SH-SY5Y (cell line): Measurements from ENCODE around the gene ACSL3.

ENCODE experiments used
- GATA2 ChIP-seq: IDR thresholded peaks from 2 replicates; pipeline ENCODE4 v1.6.1; 2011; ENCODE audit warnings: mild to moderate bottlenecking, low read depth, low read length
- GATA3 ChIP-seq: IDR thresholded peaks from 2 replicates; pipeline ENCODE4 v1.6.1; 2011; ENCODE audit warnings: low read depth, mild to moderate bottlenecking, low read length, moderate library complexity

DNA sequence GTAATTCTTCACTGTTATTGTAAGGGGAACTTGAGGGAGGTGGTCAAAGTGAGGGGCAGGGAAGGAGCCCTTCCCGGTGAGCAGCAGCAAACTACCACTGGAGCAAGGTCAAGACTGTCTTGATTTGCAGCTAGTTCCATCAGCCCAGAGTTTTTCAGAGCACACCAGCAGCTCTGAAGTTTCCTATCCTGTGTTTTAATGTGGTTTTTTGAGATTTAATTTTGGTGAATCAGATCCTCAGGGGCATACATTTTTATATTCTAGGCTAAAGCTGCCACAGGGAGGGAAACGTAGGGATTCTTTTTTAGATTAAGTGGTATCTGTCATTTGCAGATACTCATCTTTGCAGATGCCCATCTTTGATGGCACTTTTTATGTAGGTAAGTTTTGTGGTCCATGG, 124.1 kb downstream of the ACSL3 start:
- no peak for TF ChIP-seq GATA3
- TF ChIP-seq GATA2: no peak
